C4-2B (cell line): ENCODE data around the gene OSBPL1A.

Experiments used
- H3K27ac ChIP-seq: fragments of 450-650 bp; 2 replicates; pipeline ENCODE4 v1.5.1; 2017
- CTCF ChIP-seq: fragments of 450-650 bp; conservative IDR thresholded peaks from 2 replicates; pipeline ENCODE4 v1.5.1; 2017; ENCODE audit warnings: mild to moderate bottlenecking
- ZFX ChIP-seq: fragments of 450-650 bp; IDR thresholded peaks from 2 replicates; pipeline ENCODE4 v1.6.1; 2017

Gene OSBPL1A

GRCh38 chr18:24317370-24317769 is 80.3 kb downstream of the OSBPL1A start:
- TF ChIP-seq CTCF (no peak; the same call in 1 of the 2 replicates), ZFX (no peak)
- no peak overlapping the region for H3K27ac ChIP-seq

GRCh38 chr18:24315170-24315569 is 82.5 kb downstream of the OSBPL1A start:
- TF ChIP-seq CTCF (no peak), ZFX (no peak)
- H3K27ac ChIP-seq = no peak overlapping the region

GRCh38 chr18:24306201-24306600 is 91.4 kb downstream of the OSBPL1A start:
- no peak for TF ChIP-seq CTCF
- no peak for TF ChIP-seq ZFX
- no peak overlapping the region for H3K27ac ChIP-seq

GRCh38 chr18:24300703-24301102 is 96.9 kb downstream of the OSBPL1A start:
- no peak for TF ChIP-seq CTCF
- TF ChIP-seq ZFX = no peak
- H3K27ac ChIP-seq = no peak overlapping the region

GRCh38 chr18:24296276-24296675 is 101.3 kb downstream of the OSBPL1A start:
- no peak for TF ChIP-seq ZFX
- TF ChIP-seq CTCF = no peak
- H3K27ac ChIP-seq = no peak overlapping the region

- TF ChIP-seq ZFX = no peak
- TF ChIP-seq CTCF = no peak
- H3K27ac ChIP-seq = no peak overlapping the region
These were observed 104.4 kb downstream of the OSBPL1A start for GRCh38 chr18:24293254-24293653.

- TF ChIP-seq ZFX = no peak
- TF ChIP-seq CTCF = no peak
- no peak overlapping the region for H3K27ac ChIP-seq
These were observed 119.0 kb downstream of the OSBPL1A start for GRCh38 chr18:24278591-24278990.
